GM21825 (cell line): ENCODE measurements around the gene RNU4-1.

Experiments used
- ATAC-seq: cut with Tn5 transposase; IDR thresholded peaks from one replicate; pipeline ENCODE4 v1.9.1; 2021; ENCODE audit warnings: mild to moderate bottlenecking, moderate library complexity; ENCODE audit not compliant: unreplicated experiment

RNU4-1 gene

DNA sequence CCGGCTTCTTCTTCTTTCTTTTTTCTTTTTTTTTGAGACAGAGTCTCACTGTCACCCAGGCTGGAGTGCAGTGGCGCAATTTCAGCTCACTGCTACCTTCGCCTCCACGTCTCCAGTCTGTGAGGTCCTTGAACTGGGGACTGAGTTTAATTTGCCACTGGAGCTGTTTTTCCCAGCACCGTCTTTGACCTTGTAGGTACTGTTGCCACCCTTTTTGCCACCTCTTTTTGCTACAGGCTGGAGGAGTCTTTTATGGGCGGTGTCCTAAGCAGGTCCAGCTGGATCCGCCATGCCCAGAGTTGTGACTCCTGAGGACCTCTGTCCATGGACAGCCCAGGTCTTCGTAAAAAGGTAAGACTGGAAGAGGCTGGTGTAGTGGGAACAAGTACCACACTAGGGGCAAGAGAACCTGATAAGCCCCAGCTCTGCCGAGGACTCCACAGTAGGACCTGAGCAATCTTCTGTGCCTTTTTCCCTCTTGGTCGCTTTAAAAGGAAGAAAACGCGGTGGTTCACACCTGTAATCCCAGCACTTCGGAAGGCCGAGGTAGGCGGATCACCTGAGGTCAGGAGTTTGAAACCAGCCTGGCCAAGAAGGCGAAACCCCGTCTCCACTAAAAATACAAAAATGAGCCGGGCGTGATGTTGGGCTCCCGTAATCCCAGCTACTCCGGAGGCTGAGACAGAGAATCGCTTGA lies 2.3 kb downstream of the RNU4-1 start:
- no peak for ATAC-seq

GRCh38 chr12:120287491-120287890 lies 5.5 kb downstream of the RNU4-1 start:
- no peak for ATAC-seq

- no peak for ATAC-seq
Observed at GRCh38 chr12:120286768-120287490, 6.1 kb downstream of the RNU4-1 start.

GRCh38 chr12:120284381-120284780 lies 8.7 kb downstream of the RNU4-1 start:
- no peak for ATAC-seq

DNA sequence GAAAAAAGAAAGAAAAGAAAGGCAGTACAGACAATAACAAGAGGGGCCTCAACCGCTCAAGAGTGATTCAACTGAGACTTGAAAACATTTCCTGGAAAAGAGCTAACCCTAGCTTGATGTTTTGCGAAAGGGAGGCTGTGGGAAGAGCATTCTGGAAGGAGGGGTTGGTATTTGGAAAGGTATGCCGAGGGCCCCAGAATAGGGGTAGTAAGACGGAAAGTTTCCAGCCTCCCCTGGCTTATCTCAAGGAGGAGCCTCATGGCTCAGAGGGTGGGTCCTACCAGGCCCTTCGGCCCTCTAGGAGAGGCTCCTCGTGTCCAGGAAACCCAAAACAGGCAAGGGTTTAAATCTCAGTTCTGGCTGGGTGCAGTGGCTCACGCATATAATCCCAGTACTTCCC lies 9.7 kb downstream of the RNU4-1 start:
- no peak for ATAC-seq

DNA sequence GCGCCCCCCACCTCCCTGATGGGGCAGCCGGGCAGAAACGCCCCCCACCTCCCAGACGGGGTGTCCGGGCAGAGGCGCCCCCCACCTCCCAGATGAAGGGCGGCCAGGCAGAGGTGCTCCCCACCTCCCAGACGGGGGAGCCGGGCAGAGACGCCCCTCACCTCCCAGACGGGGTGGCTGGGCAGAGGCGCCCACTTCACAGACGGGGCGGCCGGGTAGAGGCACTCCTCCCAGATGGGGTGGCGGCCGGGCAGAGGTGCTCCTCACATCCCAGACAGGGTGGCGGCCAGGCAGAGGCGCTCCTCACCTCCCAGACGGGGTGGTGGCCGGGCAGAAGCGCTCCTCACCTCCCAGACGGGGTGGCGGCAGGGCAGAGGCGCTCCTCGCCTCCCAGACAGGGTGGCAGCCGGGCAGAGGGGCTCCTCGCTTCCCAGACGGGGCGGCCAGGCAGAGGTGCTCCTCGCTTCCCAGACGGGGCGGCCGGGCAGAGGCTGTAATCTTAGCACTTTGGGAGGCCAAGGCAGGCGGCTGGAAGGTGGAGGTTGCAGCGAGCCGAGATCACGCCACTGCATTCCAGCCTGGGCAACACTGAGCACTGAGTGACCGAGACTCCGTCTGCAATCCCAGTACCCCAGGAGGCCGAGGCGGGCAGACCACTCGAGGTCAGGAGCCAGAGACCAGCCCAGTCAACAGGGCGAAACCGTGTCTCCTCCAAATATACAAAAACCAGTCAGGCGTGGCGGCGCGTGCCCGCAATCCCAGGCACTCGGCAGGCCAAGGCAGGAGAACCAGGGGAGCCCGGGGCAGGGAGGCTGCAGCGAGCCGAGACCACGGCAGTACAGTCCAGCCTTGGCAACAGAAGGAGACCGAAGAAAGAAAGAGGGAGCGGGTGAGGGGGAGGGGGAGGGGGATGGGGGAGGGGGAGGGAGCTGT lies 14.6 kb downstream of the RNU4-1 start:
- ATAC-seq: no peak

- no peak for ATAC-seq
Observed at GRCh38 chr12:120276734-120277133, 16.3 kb downstream of the RNU4-1 start.

- ATAC-seq: no peak
Observed at GRCh38 chr12:120267736-120268135, 25.3 kb downstream of the RNU4-1 start.

DNA sequence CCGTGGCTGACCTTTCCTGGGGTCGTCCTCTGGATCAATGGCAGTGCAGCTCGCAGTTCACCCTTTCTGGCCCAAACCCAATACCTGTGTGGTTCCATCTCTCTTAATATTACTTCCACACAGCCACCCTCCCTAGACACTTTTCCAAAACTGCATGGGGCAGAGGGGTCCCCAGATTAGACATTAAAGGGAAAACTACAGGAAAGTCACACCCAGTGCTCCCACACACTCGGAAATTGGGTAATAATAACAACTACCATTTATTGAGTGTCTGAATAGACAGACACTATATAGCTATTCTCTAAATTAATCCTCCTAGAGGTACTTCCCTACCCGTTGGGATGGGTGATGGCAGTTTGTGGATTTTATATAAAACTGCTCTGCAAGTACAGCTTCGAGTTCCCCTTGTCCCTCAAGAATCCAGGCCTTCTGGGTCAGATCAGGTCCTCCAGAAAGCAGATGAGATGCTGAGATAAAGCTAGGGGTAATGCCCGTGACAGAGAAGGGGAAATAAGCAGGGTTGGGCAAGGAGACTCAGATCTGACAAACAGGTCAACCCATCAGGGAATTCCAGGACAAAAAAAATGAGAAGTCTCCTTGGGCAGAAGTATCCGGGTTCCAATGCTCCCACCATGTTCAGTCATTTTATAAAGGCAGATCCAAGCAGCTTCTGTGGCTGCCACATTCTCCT lies 26.7 kb downstream of the RNU4-1 start:
- no peak for ATAC-seq

- peak; percentile 72 for ATAC-seq
Observed at GRCh38 chr12:120265473-120266179, 27.4 kb downstream of the RNU4-1 start, which contains the start of gene PXN. Gene PXN (minus strand): TSS chr12:120265730. CDS start chr12:120265629, 101 bp downstream.

DNA sequence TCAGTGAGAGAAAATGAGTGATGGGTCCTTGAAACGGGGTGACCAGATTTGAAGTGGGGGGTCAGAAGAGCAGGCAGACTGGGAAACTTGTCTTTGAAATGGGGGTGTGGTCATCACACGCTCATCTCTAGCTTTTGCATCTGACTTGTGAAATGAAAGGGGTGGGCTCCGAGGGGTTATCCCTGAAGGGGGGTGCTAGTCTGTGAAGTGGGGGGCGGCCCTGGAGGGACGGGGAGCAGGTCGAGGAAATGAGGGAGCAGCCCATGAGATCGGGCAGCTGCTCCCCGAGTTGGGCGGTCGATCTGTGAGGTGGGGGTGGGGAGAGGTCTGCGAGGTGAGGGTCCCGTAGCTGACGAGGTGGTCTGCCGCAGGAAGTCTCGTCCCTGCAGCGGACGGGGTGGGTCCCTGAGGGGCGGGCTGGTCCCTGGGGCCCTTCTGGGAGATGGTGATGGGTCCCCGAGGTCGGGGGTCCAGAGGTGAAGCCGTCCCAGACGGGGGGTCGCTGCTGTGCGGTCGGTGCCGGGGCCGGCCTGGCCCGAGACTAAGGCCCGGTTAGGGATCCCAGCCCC lies 28.0 kb downstream of the RNU4-1 start:
- ATAC-seq: no peak

GRCh38 chr12:120264086-120264903 lies 28.7 kb downstream of the RNU4-1 start:
- no peak for ATAC-seq

- no peak for ATAC-seq
Observed at GRCh38 chr12:120263748-120264085, 29.3 kb downstream of the RNU4-1 start.

- ATAC-seq: no peak
Observed at GRCh38 chr12:120262852-120263747, 29.9 kb downstream of the RNU4-1 start.

GRCh38 chr12:120261951-120262851 lies 30.8 kb downstream of the RNU4-1 start:
- ATAC-seq: no peak

- no peak for ATAC-seq
Observed at GRCh38 chr12:120260607-120261006, 32.4 kb downstream of the RNU4-1 start.
